ENCODE results near the gene CAMTA1. TPM values are rescaled to one million over a fixed set of nuclear protein-coding genes. Genes with fewer than 3 reads are reported as not detected.

Gene CAMTA1
- total RNA-seq, 2 donors from 2014 or later: 36.5 to 57.5 TPM

DNA sequence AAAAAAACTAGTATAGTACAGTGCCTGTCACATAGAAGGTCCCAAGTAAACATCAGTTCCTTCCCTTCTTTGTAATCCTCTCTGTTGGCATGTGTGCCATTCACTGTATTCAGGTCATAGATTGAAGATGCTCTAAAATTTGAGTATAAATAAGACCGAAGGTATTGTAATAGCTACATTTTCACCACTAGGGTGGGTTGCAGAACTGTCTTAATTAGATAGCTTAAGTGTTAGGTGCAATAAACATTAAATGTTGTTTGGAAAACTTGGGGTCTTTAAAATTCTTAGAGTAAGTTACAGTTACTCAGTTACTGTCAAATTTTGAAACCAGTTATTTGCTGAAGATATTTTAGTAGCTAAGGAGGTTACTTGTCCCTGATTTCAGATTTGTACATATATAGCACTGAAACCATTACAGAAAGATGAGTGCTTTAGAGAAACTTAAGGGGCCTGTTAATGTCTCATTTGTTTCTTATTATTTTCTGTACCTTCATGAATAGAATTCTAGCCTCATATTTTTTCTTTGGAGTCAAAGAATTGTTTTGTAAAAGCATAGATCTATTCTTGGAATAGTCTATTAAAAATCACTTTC lies 1023.1 kb downstream of the CAMTA1 start:
- no peaks in the 10 kb centered on the region for H3K27me3 Mint-ChIP-seq
- H3K27ac Mint-ChIP-seq: no peak overlapping the region
- DNase-seq (ENCODE audit: low spot score) (no peak), ATAC-seq (no peak)
- no peaks in the 10 kb centered on the region for H3K4me1 Mint-ChIP-seq (ENCODE audit: low read depth in 2 of 2)
- H3K36me3 Mint-ChIP-seq: peaks cover 7% of the 10 kb centered on the region
- H3K9me3 Mint-ChIP-seq: peaks cover 5% of the 10 kb centered on the region
- H3K4me3 Mint-ChIP-seq: no peak overlapping the region

DNA sequence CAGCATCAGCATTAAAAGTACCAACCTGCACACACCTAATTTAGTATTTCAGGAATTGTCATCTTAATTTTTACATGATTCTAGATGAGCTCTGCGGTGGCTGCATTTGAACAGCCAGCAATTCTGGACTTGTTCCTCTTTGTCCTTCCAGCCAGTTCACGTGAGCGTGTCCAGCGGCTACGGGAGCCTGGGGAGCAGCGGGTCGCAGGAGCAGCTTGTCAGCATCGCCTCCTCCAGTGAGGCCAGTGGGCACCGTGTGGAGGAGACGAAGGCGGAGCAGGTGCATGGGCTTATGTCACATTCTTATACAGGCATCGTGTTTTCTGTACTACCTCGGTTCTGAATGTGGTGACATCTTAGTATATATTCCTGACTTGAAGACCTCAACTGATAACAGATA lies 1024.5 kb downstream of the CAMTA1 start:
- Mint-ChIP-seq H3K27me3 (no peaks in the 10 kb centered on the region), H3K4me1 (ENCODE audit: low read depth in 2 of 2) (no peaks in the 10 kb centered on the region), H3K27ac (no peak overlapping the region), H3K36me3 (peaks cover 18% of the 10 kb centered on the region), H3K4me3 (no peak overlapping the region), H3K9me3 (peaks cover 14% of the 10 kb centered on the region)
- DNase-seq (ENCODE audit: low spot score) (no peak), ATAC-seq (no peak)

DNA sequence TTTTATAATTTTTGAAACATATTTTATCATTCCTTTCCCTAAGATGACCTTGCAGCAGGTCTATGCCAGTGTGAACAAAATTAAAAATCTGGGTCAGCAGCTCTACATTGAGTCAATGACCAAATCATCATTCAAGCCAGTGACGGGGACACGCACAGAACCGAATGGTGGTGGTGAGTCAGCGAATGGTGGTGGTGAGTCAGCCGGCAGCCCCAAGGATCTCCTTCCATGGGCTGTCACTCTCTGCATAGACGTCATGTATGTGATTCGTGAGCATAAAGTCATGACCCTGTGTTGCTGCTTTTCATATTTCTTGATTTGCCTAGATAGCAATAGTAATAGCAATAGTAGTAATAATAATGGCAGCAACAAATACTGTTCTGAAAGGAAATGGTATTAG lies 1025.1 kb downstream of the CAMTA1 start:
- Mint-ChIP-seq H3K27me3 (no peaks in the 10 kb centered on the region), H3K9me3 (peaks cover 14% of the 10 kb centered on the region), H3K36me3 (peaks cover 18% of the 10 kb centered on the region), H3K4me1 (ENCODE audit: low read depth in 2 of 2) (no peaks in the 10 kb centered on the region), H3K27ac (no peak overlapping the region), H3K4me3 (no peak overlapping the region)
- DNase-seq (ENCODE audit: low spot score): no peak
- peak; percentile 67 to 72 for ATAC-seq

DNA sequence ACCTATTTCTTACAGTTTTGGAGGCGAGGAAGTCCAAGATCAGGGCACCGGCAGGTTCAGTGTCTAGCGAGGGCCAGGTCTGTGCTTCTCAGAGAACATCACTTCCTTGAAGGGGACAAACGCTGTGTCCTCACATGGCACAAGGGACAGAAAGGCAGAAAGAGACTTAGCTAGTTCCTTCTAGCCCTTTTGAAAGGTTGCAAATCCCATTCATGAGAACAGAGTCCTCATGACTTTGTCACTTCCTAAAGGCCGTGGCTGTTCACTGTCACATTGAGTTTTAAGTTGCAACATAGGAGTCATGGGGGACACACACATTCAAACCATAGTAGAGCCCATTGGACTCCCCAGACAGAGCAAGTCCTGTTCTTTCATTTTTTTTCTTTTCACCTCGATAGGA lies 1026.2 kb downstream of the CAMTA1 start:
- no peak overlapping the region for H3K4me3 Mint-ChIP-seq
- no peak overlapping the region for H3K27ac Mint-ChIP-seq

DNA sequence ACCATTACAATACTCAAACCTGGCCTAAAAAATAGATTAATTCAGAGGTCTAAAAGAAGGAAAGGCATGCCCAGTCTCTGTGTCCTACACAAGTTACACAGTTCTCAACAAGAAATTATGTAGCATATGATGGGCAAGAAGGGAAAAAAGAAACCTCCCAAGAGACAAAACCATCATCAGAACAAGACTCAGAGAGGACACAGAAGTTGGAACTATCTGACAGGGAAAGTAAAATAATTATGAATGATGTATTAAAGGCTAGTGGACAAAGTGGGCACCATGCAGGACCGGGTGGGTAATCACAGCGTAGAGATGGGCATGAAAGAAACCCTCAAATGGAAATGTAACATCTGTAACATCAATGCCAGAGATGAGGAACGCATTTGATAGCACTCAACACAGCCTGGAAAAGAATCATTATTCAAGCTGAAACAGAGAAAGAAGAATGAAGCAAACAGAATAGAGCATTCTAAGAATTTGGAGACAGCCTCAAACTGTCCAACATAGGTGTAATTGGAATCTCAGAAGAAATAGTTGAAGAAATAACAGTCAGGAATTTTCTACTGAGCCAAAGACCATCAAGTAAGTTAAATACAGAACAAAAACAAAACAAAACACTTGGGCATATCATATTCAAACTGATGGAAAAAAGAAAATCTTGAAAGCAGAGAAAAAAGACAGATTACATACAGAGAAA lies 1028.6 kb downstream of the CAMTA1 start:
- Mint-ChIP-seq H3K4me3 (no peak overlapping the region), H3K27ac (no peak overlapping the region), H3K36me3 (peaks cover 18% of the 10 kb centered on the region), H3K4me1 (ENCODE audit: low read depth in 2 of 2) (no peaks in the 10 kb centered on the region), H3K27me3 (no peaks in the 10 kb centered on the region), H3K9me3 (peaks cover 14% of the 10 kb centered on the region)
- ATAC-seq (no peak), DNase-seq (ENCODE audit: low spot score) (no peak)

More for the DNA sequence above, 1026.2 kb downstream of the CAMTA1 start:
- no peak for ATAC-seq
- Mint-ChIP-seq H3K9me3 (peaks cover 14% of the 10 kb centered on the region), H3K36me3 (peaks cover 18% of the 10 kb centered on the region), H3K27me3 (no peaks in the 10 kb centered on the region), H3K4me1 (ENCODE audit: low read depth in 2 of 2) (no peaks in the 10 kb centered on the region)
- DNase-seq (ENCODE audit: low spot score): no peak

Other genes starting within 250 kb of the CAMTA1 start
- gene NOL9, start 230.9 kb upstream of the CAMTA1 start, total RNA-seq: 10 to 100 TPM; 41.6 to 80.5 TPM
- gene TAS1R1, start 230.1 kb upstream of the CAMTA1 start, total RNA-seq: not detected
- gene ZBTB48, start 205.5 kb upstream of the CAMTA1 start, total RNA-seq: 10 to 100 TPM; 29.8 to 50.5 TPM
- gene KLHL21, start 182.6 kb upstream of the CAMTA1 start, total RNA-seq: 10 to 100 TPM; 20.2 to 46.2 TPM
- 10 to 100 TPM; 10.8 to 14.7 TPM for gene PHF13, start 171.7 kb upstream of the CAMTA1 start, total RNA-seq
- 10 to 100 TPM; 18.7 to 33.2 TPM for gene THAP3, start 160.6 kb upstream of the CAMTA1 start, total RNA-seq
- gene DNAJC11, start 83.6 kb upstream of the CAMTA1 start, total RNA-seq: 10 to 100 TPM; 60.7 to 96.8 TPM

Data from natural killer cell treated with Interleukin-12 subunit alpha and Interleukin-12 subunit beta and Interleukin-15 and Interleukin-18, amount 100 ng/mL, for 72 hours (primary cell).